ENCODE measurements around the gene KATNA1.

KATNA1 gene

GRCh38 chr6:149567194-149567586, 81.3 kb downstream of the KATNA1 start:
- H3K27me3 Mint-ChIP-seq, result no peaks in the 10 kb centered on the region
- peak overlapping the region; percentile 92 for H3K4me3 Mint-ChIP-seq
- peak overlapping the region; percentile 85 for H3K27ac Mint-ChIP-seq
- no peaks in the 10 kb centered on the region for H3K9me3 Mint-ChIP-seq
- H3K4me1 Mint-ChIP-seq (ENCODE audit: low read depth), result peaks cover 35% of the 10 kb centered on the region
- peaks cover 11% of the 10 kb centered on the region for H3K36me3 Mint-ChIP-seq (ENCODE audit: low read depth)
- no peak for DNase-seq

DNA sequence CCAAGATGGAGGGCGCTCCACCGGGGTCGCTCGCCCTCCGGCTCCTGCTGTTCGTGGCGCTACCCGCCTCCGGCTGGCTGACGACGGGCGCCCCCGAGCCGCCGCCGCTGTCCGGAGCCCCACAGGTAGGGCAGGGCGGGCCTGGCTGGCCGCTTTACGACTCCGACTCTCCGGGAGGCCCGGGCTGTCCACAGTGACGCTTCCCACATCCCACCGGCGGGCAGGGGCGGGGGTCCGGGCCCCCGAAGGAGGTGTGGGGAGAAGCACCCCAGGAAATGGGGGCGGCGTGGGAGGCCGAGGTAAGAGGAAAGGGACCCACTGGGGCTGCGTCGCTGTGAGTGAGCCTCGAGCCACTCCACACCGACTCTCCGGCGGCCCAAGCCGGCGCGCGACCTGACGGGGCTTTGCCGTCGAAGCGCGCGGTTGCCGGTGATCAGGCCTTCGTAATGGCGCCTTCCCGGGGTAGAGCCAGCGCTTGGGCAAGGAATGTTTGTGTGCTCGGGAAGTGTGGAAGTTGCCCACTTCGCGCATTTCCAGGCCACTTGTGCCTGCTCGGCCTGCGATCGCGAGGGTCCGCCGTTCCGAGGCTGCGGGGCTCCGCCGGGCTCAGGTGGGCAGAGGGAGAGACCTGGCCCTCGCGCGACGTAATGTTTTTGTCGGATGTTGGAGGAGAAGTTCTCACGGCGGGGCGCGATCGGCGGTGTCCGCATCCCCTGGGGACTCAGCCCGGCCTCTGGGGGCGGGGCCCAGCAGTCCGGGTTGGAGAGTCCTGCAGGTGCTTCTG, 81.9 kb downstream of the KATNA1 start:
- peak overlapping the region; percentile 92 for H3K4me3 Mint-ChIP-seq
- H3K9me3 Mint-ChIP-seq, result no peaks in the 10 kb centered on the region
- peaks cover 35% of the 10 kb centered on the region for H3K4me1 Mint-ChIP-seq (ENCODE audit: low read depth)
- H3K36me3 Mint-ChIP-seq (ENCODE audit: low read depth), result peaks cover 11% of the 10 kb centered on the region
- no peak for DNase-seq
- H3K27ac Mint-ChIP-seq, result peak overlapping the region; percentile 85
- no peaks in the 10 kb centered on the region for H3K27me3 Mint-ChIP-seq

- no peaks in the 10 kb centered on the region for H3K27me3 Mint-ChIP-seq
- H3K4me3 Mint-ChIP-seq, result peak within 1 kb of the TSS; percentile 92
- peaks cover 32% of the 10 kb centered on the region for H3K4me1 Mint-ChIP-seq (ENCODE audit: low read depth)
- H3K27ac Mint-ChIP-seq, result peak within 1 kb of the TSS; percentile 95
- peak; percentile 99 for DNase-seq
- peaks cover 11% of the 10 kb centered on the region for H3K36me3 Mint-ChIP-seq (ENCODE audit: low read depth)
- H3K9me3 Mint-ChIP-seq, result no peaks in the 10 kb centered on the region
Measured at GRCh38 chr6:149565527-149566409, 82.7 kb downstream of the KATNA1 start, which contains the start of gene GINM1. Gene GINM1 (plus strand): TSS chr6:149566375. CDS start chr6:149566415, 40 bp downstream.

GRCh38 chr6:149563928-149564325, 84.6 kb downstream of the KATNA1 start:
- H3K4me1 Mint-ChIP-seq (ENCODE audit: low read depth), result peaks cover 30% of the 10 kb centered on the region
- H3K27me3 Mint-ChIP-seq, result no peaks in the 10 kb centered on the region
- DNase-seq, result no peak
- no peaks in the 10 kb centered on the region for H3K9me3 Mint-ChIP-seq
- no peak overlapping the region for H3K27ac Mint-ChIP-seq
- H3K4me3 Mint-ChIP-seq, result no peak overlapping the region
- H3K36me3 Mint-ChIP-seq (ENCODE audit: low read depth), result peaks cover 11% of the 10 kb centered on the region

DNA sequence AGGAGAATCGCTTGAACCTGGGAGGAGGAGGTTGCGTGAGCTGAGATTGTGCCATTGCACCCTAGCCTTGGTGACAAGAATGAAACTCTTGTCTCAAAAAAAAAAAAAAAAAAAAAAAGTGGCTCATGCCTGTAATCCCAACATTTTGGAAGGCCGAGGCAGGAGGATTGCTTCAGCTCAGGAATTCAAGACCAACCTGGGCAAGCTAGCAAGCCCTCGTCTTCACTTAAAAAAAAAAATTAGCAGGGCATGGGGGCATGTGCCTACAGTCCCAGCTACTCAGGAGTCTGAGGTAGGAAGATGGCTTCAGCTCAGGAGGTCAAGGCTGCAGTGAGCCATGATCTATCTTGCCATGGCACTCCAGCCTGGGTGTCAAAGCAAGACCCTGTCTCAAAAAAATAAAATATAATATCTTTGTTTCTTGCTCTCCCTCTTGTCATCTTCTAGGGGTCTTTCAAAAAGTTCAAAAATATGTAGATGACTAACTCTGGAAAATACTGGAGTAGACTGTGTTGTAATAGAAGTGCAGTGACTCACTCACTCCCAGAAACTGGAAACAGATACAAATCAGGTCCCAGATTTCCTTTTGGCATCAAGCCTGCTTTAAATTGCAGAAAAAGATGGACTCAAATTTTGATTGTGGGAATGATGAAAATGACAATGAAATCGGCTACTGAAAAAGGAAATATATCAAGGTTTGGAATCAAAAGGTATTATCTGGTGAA, 85.1 kb downstream of the KATNA1 start:
- H3K4me3 Mint-ChIP-seq, result no peak overlapping the region
- H3K36me3 Mint-ChIP-seq (ENCODE audit: low read depth), result peaks cover 11% of the 10 kb centered on the region
- no peak overlapping the region for H3K27ac Mint-ChIP-seq
- no peaks in the 10 kb centered on the region for H3K9me3 Mint-ChIP-seq
- H3K27me3 Mint-ChIP-seq, result no peaks in the 10 kb centered on the region
- peaks cover 30% of the 10 kb centered on the region for H3K4me1 Mint-ChIP-seq (ENCODE audit: low read depth)
- DNase-seq, result no peak

GRCh38 chr6:149560736-149561135, 87.8 kb downstream of the KATNA1 start:
- Mint-ChIP-seq H3K4me3 (no peak overlapping the region), H3K27ac (no peak overlapping the region), H3K36me3 (ENCODE audit: low read depth) (no peaks in the 10 kb centered on the region), H3K4me1 (ENCODE audit: low read depth) (peaks cover 18% of the 10 kb centered on the region), H3K27me3 (peaks cover 7% of the 10 kb centered on the region), H3K9me3 (no peaks in the 10 kb centered on the region)
- DNase-seq, result no peak

DNA sequence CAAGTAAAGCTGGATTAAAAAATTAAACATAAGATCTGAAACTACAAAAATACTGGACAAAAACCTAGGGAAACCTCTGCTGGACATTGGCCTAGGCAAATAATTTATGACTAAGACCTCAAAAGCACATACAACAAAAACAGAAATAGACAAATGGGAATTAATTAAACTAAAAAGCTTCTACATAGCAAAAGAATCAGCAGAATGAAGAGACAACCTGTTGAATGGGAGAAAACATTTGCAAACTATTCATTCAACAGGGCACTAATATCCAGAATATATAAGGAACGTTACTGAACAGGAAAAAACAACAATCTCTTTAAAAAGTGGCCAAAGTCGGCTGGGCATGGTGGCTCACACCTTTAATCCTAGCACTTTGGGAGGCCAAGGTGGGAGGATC, 89.1 kb downstream of the KATNA1 start:
- Mint-ChIP-seq H3K9me3 (no peaks in the 10 kb centered on the region), H3K27me3 (peaks cover 11% of the 10 kb centered on the region), H3K36me3 (ENCODE audit: low read depth) (no peaks in the 10 kb centered on the region), H3K4me1 (ENCODE audit: low read depth) (peaks cover 10% of the 10 kb centered on the region), H3K4me3 (no peak overlapping the region), H3K27ac (no peak overlapping the region)
- DNase-seq, result no peak

GRCh38 chr6:149558029-149558428, 90.5 kb downstream of the KATNA1 start:
- no peak for DNase-seq
- Mint-ChIP-seq H3K27me3 (peaks cover 11% of the 10 kb centered on the region), H3K4me1 (ENCODE audit: low read depth) (peaks cover 4% of the 10 kb centered on the region), H3K27ac (no peak overlapping the region), H3K4me3 (no peak overlapping the region), H3K36me3 (ENCODE audit: low read depth) (no peaks in the 10 kb centered on the region), H3K9me3 (no peaks in the 10 kb centered on the region)

DNA sequence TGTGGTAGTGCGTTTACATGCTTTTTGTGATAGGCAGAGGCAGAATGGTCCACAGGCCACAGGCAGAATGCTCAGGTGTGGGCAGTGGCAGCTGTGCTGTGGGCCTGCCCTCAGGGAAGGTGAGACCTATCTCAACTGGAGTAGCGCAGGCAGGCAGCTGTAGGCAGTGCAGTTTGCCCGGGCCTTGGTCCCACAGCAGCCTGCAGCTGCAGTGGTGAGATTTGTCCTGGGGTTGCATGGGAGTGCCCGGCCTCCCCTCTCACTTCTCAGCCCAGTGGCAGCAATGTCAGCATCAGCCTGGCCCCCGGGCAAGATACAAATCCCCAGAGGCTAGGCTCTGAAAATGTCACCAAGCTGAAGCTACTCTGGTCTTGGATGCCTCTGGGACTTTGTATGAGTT, 96.6 kb downstream of the KATNA1 start:
- H3K27ac Mint-ChIP-seq, result no peak overlapping the region
- H3K36me3 Mint-ChIP-seq (ENCODE audit: low read depth), result no peaks in the 10 kb centered on the region
- H3K4me3 Mint-ChIP-seq, result no peak overlapping the region
- DNase-seq, result no peak
- H3K9me3 Mint-ChIP-seq, result no peaks in the 10 kb centered on the region
- peaks cover 5% of the 10 kb centered on the region for H3K4me1 Mint-ChIP-seq (ENCODE audit: low read depth)
- H3K27me3 Mint-ChIP-seq, result peaks cover 3% of the 10 kb centered on the region

GRCh38 chr6:149545754-149546471, 102.6 kb downstream of the KATNA1 start, which contains the start of gene PPIL4:
Gene PPIL4 (minus strand): TSS chr6:149546043. CDS start chr6:149546005, 38 bp downstream.
- peak within 1 kb of the TSS; percentile 99 for H3K27ac Mint-ChIP-seq
- peak; percentile 98 for DNase-seq
- H3K4me1 Mint-ChIP-seq (ENCODE audit: low read depth), result peaks cover 42% of the 10 kb centered on the region
- H3K9me3 Mint-ChIP-seq, result no peaks in the 10 kb centered on the region
- peak within 1 kb of the TSS; percentile 97 for H3K4me3 Mint-ChIP-seq
- H3K36me3 Mint-ChIP-seq (ENCODE audit: low read depth), result peaks cover 26% of the 10 kb centered on the region
- no peaks in the 10 kb centered on the region for H3K27me3 Mint-ChIP-seq

- Mint-ChIP-seq H3K4me3 (peak overlapping the region; percentile 97), H3K36me3 (ENCODE audit: low read depth) (peaks cover 30% of the 10 kb centered on the region), H3K4me1 (ENCODE audit: low read depth) (peaks cover 45% of the 10 kb centered on the region), H3K27ac (peak overlapping the region; percentile 99), H3K27me3 (no peaks in the 10 kb centered on the region), H3K9me3 (no peaks in the 10 kb centered on the region)
- DNase-seq, result peak; percentile 59
Measured at GRCh38 chr6:149545258-149545753, 103.2 kb downstream of the KATNA1 start.

All from activated T-cell treated with anti-CD3 and anti-CD28 coated beads, Interleukin-2, amount 50 U/mL, for 24 hours (primary cell).